ENCODE measurements around the gene CCDC33. TPM values are rescaled to one million over a fixed set of nuclear protein-coding genes. Genes with fewer than 3 reads are reported as not detected.

The CCDC33 gene
- total RNA-seq, 1 experiment from 2014 or later = 2.7 TPM

DNA sequence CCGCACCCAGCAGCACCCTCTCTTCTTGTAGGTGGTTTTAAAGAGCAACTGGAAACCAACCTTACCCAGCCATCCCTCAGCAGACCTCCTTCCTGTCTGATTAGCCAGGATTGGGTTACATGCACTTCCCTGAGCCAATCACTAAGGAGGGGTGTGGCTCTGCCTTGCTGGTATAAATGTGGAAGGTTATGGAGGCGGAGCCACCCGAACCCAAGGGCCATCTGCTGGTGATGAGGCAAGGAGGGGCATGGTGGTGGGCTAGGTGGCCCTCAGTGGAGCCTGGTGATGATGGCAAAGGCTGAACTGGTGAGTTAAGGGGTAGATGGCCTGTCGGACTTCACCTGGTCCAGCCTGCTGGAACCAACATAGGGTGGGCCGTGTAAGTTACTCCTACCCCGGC is 39.8 kb downstream of the CCDC33 start:
- H3K27me3 Mint-ChIP-seq (ENCODE audit: unreplicated experiment) = peaks cover 100% of the 10 kb centered on the region
- peak; percentile 14 for DNase-seq
- CTCF ChIA-PET = no interaction called here
- no peaks in the 10 kb centered on the region for H3K36me3 Mint-ChIP-seq (ENCODE audit: insufficient read depth, unreplicated experiment)
- intact Hi-C loops (cut with micrococcal nuclease; ENCODE audit: unreplicated experiment) = no loop called here
- no peak overlapping the region for H3K4me3 Mint-ChIP-seq (ENCODE audit: low read depth, unreplicated experiment)
- no peaks in the 10 kb centered on the region for H3K9me3 Mint-ChIP-seq (ENCODE audit: low read depth, unreplicated experiment)
- H3K27ac Mint-ChIP-seq (ENCODE audit: unreplicated experiment) = no peak overlapping the region
- BruUV-seq (replicated peaks) = no TSS peak
- TF ChIP-seq, protein P1, sequence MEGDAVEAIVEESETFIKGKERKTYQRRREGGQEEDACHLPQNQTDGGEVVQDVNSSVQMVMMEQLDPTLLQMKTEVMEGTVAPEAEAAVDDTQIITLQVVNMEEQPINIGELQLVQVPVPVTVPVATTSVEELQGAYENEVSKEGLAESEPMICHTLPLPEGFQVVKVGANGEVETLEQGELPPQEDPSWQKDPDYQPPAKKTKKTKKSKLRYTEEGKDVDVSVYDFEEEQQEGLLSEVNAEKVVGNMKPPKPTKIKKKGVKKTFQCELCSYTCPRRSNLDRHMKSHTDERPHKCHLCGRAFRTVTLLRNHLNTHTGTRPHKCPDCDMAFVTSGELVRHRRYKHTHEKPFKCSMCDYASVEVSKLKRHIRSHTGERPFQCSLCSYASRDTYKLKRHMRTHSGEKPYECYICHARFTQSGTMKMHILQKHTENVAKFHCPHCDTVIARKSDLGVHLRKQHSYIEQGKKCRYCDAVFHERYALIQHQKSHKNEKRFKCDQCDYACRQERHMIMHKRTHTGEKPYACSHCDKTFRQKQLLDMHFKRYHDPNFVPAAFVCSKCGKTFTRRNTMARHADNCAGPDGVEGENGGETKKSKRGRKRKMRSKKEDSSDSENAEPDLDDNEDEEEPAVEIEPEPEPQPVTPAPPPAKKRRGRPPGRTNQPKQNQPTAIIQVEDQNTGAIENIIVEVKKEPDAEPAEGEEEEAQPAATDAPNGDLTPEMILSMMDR (IDR thresholded peaks at IDR 0.05; ENCODE audit: unreplicated experiment) = no peak
- no peaks in the 10 kb centered on the region for H3K4me1 Mint-ChIP-seq (ENCODE audit: low read depth, unreplicated experiment)

DNA sequence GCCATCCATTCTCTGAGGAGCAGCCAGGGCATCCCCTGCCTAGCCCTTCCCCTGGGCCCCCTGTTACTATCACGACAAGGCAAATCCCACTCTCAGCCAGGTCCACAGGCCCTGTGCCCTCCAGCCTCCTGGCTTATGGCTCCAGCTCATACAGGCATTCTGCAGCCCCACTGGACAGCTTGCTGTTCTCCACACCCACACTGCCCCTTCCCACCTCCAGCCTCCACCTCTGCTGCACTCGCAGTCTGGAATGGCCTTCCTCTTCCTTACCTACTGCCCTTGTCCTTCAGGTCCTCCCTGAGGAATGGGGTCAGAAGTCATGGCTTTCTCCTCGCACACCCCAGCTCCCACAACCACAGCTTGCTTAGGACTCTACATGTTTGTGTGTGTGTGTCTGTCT is 40.4 kb downstream of the CCDC33 start:
- intact Hi-C loops (cut with micrococcal nuclease; ENCODE audit: unreplicated experiment) = no loop called here
- Mint-ChIP-seq H3K27me3 (ENCODE audit: unreplicated experiment) (peaks cover 100% of the 10 kb centered on the region), H3K4me1 (ENCODE audit: low read depth, unreplicated experiment) (no peaks in the 10 kb centered on the region), H3K9me3 (ENCODE audit: low read depth, unreplicated experiment) (no peaks in the 10 kb centered on the region), H3K36me3 (ENCODE audit: insufficient read depth, unreplicated experiment) (no peaks in the 10 kb centered on the region), H3K4me3 (ENCODE audit: low read depth, unreplicated experiment) (no peak overlapping the region), H3K27ac (ENCODE audit: unreplicated experiment) (no peak overlapping the region)
- TF ChIP-seq, protein P1 (IDR thresholded peaks at IDR 0.05; ENCODE audit: unreplicated experiment) = no peak
- no TSS peak for BruUV-seq (replicated peaks)
- CTCF ChIA-PET = interaction anchor here (0.8 kb wide), 1 partner anchor 132 kb away, joined by 3 read pairs; no protein-coding TSS in a partner anchor
- no peak for DNase-seq

DNA sequence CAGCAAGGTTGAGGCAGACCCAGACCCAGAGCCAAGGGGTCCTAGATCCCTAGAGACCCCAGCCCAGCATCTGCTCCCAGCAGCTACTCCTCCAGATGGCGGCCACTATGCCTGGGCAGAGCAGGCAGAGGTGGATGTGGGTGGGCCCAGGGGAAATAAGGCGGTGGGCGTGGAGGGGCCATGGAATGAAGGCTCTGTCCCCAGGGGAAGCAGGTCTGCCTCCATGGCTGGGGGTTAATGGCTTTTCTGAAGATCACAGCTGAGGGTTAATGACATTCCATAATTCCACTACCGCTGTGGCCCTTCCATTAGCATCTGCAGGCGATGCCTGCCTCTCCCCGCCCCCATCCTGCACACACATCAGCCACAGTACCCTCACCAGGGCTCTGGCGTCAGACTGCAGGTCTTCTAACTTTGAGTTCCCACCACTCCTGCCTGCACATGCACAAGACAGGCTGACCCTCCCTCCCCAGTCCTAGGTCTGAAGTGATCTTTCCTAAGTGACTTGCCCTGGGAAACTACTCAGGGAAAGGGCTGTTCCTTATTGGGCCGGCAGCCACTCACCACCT is 41.2 kb downstream of the CCDC33 start:
- BruUV-seq (replicated peaks) = no TSS peak
- peaks cover 100% of the 10 kb centered on the region for H3K27me3 Mint-ChIP-seq (ENCODE audit: unreplicated experiment)
- H3K9me3 Mint-ChIP-seq (ENCODE audit: low read depth, unreplicated experiment) = no peaks in the 10 kb centered on the region
- CTCF ChIA-PET = no interaction called here
- H3K4me1 Mint-ChIP-seq (ENCODE audit: low read depth, unreplicated experiment) = no peaks in the 10 kb centered on the region
- H3K4me3 Mint-ChIP-seq (ENCODE audit: low read depth, unreplicated experiment) = no peak overlapping the region
- H3K27ac Mint-ChIP-seq (ENCODE audit: unreplicated experiment) = no peak overlapping the region
- intact Hi-C loops (cut with micrococcal nuclease; ENCODE audit: unreplicated experiment) = no loop called here
- TF ChIP-seq, protein P1 (IDR thresholded peaks at IDR 0.05; ENCODE audit: unreplicated experiment) = no peak
- no peak for DNase-seq
- no peaks in the 10 kb centered on the region for H3K36me3 Mint-ChIP-seq (ENCODE audit: insufficient read depth, unreplicated experiment)

DNA sequence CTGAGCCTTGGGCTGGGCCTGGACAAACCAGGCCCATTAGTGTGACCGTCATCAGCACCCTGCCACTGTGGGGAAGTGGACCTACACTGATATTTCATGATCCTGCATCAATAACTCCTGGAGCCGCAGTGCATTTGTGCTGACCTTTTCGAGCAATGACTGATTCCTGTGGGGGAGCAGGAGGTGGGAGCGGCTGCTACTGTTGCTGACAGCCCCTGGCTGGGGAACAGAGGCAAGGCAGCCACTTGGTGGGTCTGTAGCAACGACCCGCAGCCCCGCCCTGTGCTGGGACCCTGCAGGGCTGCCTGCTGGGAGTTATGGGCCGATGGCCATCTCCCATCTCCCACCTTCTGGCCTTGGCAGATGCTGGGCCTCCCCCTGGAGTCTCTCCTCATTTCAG is 42.1 kb downstream of the CCDC33 start:
- TF ChIP-seq, protein P1 (IDR thresholded peaks at IDR 0.05; ENCODE audit: unreplicated experiment) = no peak
- CTCF ChIA-PET = no interaction called here
- Mint-ChIP-seq H3K27me3 (ENCODE audit: unreplicated experiment) (peaks cover 100% of the 10 kb centered on the region), H3K36me3 (ENCODE audit: insufficient read depth, unreplicated experiment) (no peaks in the 10 kb centered on the region), H3K9me3 (ENCODE audit: low read depth, unreplicated experiment) (no peaks in the 10 kb centered on the region), H3K4me3 (ENCODE audit: low read depth, unreplicated experiment) (no peak overlapping the region), H3K27ac (ENCODE audit: unreplicated experiment) (no peak overlapping the region), H3K4me1 (ENCODE audit: low read depth, unreplicated experiment) (no peaks in the 10 kb centered on the region)
- DNase-seq = no peak
- intact Hi-C loops (cut with micrococcal nuclease; ENCODE audit: unreplicated experiment) = no loop called here
- no TSS peak for BruUV-seq (replicated peaks)

Measured in Calu3 (cell line).